ENCODE data around the gene CARD14. TPM values are rescaled to one million over a fixed set of nuclear protein-coding genes. Genes with fewer than 3 reads are reported as not detected.

The CARD14 gene
- total RNA-seq, 1 donor from 2014 or later, result 5.4 TPM

DNA sequence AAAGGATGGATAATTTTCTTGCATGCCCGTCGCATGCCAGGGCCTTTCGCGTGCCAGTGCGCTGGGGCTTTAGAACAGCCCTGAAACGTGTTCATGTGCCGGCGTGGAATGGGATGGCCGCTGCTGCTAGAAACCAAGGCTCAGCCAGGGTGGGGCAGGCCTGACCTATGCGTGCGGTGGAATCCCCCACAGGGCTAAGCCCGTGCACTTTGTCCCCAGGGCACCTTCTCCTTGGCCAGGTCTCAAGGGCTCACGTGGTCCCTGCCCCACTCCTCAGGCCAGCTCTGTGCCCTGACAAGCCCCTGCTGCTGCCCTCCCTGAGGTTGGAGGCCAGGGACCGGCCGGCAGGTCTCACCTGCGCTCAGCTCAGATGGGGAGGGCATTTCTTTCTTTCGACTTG, 77.7 kb downstream of the CARD14 start:
- no peaks in the 10 kb centered on the region for H3K9me3 Mint-ChIP-seq
- peaks cover 21% of the 10 kb centered on the region for H3K36me3 Mint-ChIP-seq
- H3K4me3 Mint-ChIP-seq, result no peak overlapping the region
- H3K27me3 Mint-ChIP-seq (ENCODE audit: low read depth), result no peaks in the 10 kb centered on the region
- H3K4me1 Mint-ChIP-seq, result no peaks in the 10 kb centered on the region
- H3K27ac Mint-ChIP-seq, result no peak overlapping the region
- TF ChIP-seq, protein P1, sequence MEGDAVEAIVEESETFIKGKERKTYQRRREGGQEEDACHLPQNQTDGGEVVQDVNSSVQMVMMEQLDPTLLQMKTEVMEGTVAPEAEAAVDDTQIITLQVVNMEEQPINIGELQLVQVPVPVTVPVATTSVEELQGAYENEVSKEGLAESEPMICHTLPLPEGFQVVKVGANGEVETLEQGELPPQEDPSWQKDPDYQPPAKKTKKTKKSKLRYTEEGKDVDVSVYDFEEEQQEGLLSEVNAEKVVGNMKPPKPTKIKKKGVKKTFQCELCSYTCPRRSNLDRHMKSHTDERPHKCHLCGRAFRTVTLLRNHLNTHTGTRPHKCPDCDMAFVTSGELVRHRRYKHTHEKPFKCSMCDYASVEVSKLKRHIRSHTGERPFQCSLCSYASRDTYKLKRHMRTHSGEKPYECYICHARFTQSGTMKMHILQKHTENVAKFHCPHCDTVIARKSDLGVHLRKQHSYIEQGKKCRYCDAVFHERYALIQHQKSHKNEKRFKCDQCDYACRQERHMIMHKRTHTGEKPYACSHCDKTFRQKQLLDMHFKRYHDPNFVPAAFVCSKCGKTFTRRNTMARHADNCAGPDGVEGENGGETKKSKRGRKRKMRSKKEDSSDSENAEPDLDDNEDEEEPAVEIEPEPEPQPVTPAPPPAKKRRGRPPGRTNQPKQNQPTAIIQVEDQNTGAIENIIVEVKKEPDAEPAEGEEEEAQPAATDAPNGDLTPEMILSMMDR (IDR thresholded peaks at IDR 0.05; ENCODE audit: unreplicated experiment), result no peak
- no peak for DNase-seq (ENCODE audit: low spot score in 2 of 2, unreplicated experiment in 2 of 2)

DNA sequence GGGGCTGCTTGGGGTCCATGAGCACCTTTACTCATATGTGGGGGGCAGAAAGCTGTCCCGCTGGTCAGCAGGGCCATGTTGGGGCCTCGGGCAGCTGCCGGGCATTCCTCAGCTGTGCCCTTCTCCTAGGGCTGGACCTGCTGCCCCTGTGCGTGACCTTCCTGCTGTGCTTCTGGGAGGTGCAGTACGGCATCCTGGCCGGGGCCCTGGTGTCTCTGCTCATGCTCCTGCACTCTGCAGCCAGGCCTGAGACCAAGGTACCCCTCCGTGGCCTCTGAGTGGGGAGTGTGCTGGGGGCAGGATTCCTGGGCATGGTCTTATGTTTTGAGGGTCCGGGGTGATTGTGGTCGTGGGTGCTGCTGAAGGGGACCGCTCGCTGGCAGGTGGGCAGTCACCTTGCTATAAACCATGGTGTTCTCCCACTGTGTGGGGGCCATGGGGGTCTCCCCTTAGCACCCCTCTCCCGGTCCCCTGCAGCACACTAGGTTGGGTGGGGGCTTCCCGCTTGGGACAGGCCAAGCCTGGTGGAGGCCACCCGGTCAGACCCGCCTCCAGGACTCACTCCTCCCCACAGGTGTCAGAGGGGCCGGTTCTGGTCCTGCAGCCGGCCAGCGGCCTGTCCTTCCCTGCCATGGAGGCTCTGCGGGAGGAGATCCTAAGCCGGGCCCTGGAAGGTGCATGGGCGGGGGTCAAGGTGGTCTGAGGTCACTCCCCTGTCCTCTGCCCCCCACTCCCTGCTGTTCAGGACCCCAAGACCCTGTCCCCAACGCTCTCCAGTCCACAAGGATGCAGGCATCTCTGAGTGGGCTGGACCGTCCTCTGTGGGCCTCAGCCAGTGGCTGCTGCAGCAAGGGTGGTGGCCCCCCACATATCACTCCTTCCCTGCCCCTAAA, 78.4 kb downstream of the CARD14 start:
- TF ChIP-seq, protein P1 (IDR thresholded peaks at IDR 0.05; ENCODE audit: unreplicated experiment), result no peak
- Mint-ChIP-seq H3K27ac (no peak overlapping the region), H3K9me3 (no peaks in the 10 kb centered on the region), H3K4me3 (no peak overlapping the region), H3K36me3 (peaks cover 18% of the 10 kb centered on the region), H3K4me1 (no peaks in the 10 kb centered on the region), H3K27me3 (ENCODE audit: low read depth) (no peaks in the 10 kb centered on the region)
- no peak for DNase-seq (ENCODE audit: low spot score in 2 of 2, unreplicated experiment in 2 of 2)

DNA sequence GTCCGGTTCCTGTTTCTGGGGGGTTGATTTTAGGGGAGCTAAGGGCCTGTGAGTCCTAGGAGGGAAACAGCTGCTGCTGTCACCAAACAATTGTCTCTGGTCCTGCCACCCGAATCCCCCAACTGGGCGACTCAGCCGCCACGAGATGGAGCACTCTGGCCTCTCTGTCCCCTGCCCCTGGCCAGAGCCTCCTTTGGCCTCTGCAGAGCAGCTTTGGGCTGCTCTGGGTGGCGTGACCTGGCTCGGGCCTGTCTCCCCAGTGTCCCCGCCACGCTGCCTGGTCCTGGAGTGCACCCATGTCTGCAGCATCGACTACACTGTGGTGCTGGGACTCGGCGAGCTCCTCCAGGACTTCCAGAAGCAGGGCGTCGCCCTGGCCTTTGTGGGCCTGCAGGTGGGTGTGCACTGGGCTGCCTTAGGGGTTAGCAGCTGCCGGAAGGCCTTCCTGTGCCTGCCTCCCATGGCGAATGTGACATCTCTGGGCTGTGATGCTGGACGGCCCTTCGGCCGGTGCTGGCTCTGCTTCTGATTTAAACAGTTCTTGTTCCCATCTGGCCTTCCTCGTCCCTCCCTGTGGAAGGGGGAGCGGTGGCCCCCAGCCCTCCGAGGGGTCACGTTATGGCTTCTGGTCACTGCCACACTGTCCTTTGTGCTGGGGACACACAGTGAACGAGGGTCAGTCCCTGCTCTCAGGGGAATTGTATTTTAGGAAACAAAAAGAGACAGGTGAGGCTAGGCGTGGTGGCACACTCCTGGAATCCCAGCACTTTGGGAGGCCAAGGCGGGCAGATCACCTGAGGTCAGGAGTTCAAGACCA, 79.3 kb downstream of the CARD14 start:
- no peak overlapping the region for H3K4me3 Mint-ChIP-seq
- no peaks in the 10 kb centered on the region for H3K9me3 Mint-ChIP-seq
- TF ChIP-seq, protein P1 (IDR thresholded peaks at IDR 0.05; ENCODE audit: unreplicated experiment), result no peak
- H3K27ac Mint-ChIP-seq, result no peak overlapping the region
- H3K27me3 Mint-ChIP-seq (ENCODE audit: low read depth), result no peaks in the 10 kb centered on the region
- H3K36me3 Mint-ChIP-seq, result peaks cover 18% of the 10 kb centered on the region
- no peaks in the 10 kb centered on the region for H3K4me1 Mint-ChIP-seq
- no peak for DNase-seq (ENCODE audit: low spot score in 2 of 2, unreplicated experiment in 2 of 2)

DNA sequence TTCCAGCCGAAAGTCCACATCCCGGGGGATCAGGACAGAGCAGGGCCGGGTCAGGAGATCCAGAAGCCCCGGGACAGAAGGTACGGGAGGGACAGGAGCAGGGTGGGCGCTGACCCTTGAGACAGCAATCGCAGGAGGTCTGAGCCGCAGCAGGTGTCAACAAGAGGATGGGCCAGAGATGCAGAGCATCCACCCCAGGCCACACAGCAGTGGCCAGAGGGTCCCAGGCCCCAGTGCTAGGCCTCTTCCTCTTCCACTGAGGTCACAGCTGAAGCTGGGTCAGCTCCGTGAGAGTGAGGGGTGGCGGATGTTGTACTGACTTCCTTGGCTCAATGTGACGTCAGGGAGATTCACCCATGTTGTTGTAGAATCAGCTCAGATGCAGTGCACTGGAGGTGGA, 82.1 kb downstream of the CARD14 start:
- Mint-ChIP-seq H3K9me3 (no peaks in the 10 kb centered on the region), H3K4me1 (peaks cover 9% of the 10 kb centered on the region), H3K36me3 (peaks cover 8% of the 10 kb centered on the region), H3K27ac (no peak overlapping the region), H3K4me3 (no peak overlapping the region), H3K27me3 (ENCODE audit: low read depth) (no peaks in the 10 kb centered on the region)
- TF ChIP-seq, protein P1 (IDR thresholded peaks at IDR 0.05; ENCODE audit: unreplicated experiment), result no peak
- DNase-seq (ENCODE audit: low spot score in 2 of 2, unreplicated experiment in 2 of 2), result no peak

DNA sequence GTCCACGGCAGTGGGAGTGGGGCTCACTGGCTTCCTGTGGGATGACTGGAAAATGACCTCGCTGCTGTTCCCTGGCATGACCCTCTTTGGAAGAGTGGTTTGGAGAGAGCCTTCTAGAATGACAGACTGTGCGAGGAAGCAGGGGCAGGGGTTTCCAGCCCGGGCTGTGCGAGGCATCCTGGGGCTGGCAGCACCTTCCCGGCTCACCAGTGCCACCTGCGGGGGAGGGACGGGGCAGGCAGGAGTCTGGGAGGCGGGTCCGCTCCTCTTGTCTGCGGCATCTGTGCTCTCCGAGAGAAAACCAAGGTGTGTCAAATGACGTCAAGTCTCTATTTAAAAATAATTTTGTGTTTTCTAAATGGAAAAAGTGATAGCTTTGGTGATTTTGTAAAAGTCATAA, 83.0 kb downstream of the CARD14 start:
- H3K27me3 Mint-ChIP-seq (ENCODE audit: low read depth), result no peaks in the 10 kb centered on the region
- H3K36me3 Mint-ChIP-seq, result peaks cover 8% of the 10 kb centered on the region
- no peaks in the 10 kb centered on the region for H3K9me3 Mint-ChIP-seq
- DNase-seq (ENCODE audit: low spot score in 2 of 2, unreplicated experiment in 2 of 2), result no peak
- H3K27ac Mint-ChIP-seq, result no peak overlapping the region
- H3K4me3 Mint-ChIP-seq, result no peak overlapping the region
- TF ChIP-seq, protein P1 (IDR thresholded peaks at IDR 0.05; ENCODE audit: unreplicated experiment), result no peak
- peaks cover 9% of the 10 kb centered on the region for H3K4me1 Mint-ChIP-seq

Data from mesothelial cell of epicardium (in vitro differentiated cells).